Astrocyte (in vitro differentiated cells and primary cell): ENCODE results near the gene SPATA9.

ENCODE experiments used
- EZH2 ChIP-seq: IDR thresholded peaks from 2 replicates; pipeline ENCODE4 v1.6.1; 2012; ENCODE audit warnings: mild to moderate bottlenecking, low read length, inconsistent platforms; ENCODE audit not compliant: insufficient read depth
- TF ChIP-seq, protein P1 (sequence below): IDR thresholded peaks from 2 replicates; pipeline ENCODE4 v1.5.1; 2011; ENCODE audit warnings: low read depth, mild to moderate bottlenecking, inconsistent platforms, low read length, moderate library complexity; ENCODE audit not compliant: insufficient read depth

- TF ChIP-seq, protein P1, sequence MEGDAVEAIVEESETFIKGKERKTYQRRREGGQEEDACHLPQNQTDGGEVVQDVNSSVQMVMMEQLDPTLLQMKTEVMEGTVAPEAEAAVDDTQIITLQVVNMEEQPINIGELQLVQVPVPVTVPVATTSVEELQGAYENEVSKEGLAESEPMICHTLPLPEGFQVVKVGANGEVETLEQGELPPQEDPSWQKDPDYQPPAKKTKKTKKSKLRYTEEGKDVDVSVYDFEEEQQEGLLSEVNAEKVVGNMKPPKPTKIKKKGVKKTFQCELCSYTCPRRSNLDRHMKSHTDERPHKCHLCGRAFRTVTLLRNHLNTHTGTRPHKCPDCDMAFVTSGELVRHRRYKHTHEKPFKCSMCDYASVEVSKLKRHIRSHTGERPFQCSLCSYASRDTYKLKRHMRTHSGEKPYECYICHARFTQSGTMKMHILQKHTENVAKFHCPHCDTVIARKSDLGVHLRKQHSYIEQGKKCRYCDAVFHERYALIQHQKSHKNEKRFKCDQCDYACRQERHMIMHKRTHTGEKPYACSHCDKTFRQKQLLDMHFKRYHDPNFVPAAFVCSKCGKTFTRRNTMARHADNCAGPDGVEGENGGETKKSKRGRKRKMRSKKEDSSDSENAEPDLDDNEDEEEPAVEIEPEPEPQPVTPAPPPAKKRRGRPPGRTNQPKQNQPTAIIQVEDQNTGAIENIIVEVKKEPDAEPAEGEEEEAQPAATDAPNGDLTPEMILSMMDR = no peak
- no peak for TF ChIP-seq EZH2
Measured at GRCh38 chr5:95709967-95710650, 27.3 kb upstream of the SPATA9 start.
